ENCODE results near the gene WDR7. TPM values are rescaled to one million over a fixed set of nuclear protein-coding genes. Genes with fewer than 3 reads are reported as not detected.

WDR7 gene
- total RNA-seq, 2 experiments from 2014 or later, result 41.5 to 44.3 TPM

DNA sequence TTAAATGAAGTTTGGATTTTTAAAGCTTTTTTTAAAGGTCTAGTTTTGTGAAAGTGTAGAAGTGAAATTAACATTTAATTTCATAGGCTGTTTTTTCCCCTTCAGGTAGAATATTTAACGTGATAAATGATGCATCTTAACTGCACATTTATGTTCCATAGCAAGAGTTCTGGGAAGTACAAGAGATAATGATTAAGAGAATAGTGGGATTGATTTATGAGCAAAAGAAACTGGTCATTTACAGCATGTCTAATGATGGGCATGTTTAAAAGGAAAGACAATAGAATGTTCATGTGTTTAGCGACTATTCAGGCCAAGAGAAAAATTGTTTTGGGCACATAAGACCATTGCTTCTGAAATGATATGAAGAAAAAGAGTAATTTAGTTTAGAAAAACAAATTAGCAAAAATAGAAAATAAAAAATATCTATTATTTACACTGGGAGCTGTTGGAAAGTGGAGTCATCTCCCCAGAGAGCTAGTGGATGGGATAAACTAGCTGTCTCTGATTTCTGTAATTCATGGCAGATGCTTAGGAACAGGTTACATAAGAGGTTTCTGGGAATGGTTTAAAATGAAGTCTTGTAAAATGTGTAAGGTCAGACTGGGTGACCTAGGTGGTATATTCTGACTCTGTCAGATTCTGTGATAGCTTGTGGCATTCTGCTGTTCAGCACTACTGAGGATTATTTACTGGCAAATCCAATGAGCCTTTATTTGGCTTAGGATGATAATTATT is 60.7 kb downstream of the WDR7 start:
- peaks cover 14% of the 10 kb centered on the region for H3K4me1 Mint-ChIP-seq
- ChIA-PET CTCF (interaction anchor here (1.0 to 1.1 kb wide), 2 partner anchors 21 to 32 kb away, joined by 3 to 4 read pairs; no protein-coding TSS in a partner anchor), POLR2A (no interaction called here)
- no peaks in the 10 kb centered on the region for H3K9me3 Mint-ChIP-seq
- H3K4me3 Mint-ChIP-seq, result no peak overlapping the region
- no peak for DNase-seq
- H3K36me3 Mint-ChIP-seq (ENCODE audit: low read depth), result peaks cover 9% of the 10 kb centered on the region
- no peaks in the 10 kb centered on the region for H3K27me3 Mint-ChIP-seq
- no peak overlapping the region for H3K27ac Mint-ChIP-seq

DNA sequence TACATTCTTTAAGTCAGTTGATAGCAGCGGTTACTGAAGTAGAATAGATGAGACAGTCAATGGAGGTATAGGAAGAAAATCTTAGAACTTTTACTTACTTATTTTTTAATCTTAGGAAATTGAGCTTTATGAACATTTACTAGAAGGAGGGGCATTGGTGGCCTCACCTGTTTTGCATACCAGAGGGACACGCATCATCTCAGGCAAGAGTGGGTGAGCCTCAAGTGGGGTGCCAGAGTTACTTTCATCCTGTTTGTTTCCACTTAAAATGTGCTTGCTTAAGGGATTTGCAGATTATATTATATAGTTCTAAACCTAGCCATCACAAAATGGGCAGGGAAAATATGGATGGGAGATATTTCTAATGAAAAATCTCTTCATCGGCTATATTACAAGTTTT is 61.6 kb downstream of the WDR7 start:
- Mint-ChIP-seq H3K27ac (no peak overlapping the region), H3K27me3 (no peaks in the 10 kb centered on the region), H3K4me3 (no peak overlapping the region), H3K36me3 (ENCODE audit: low read depth) (peaks cover 3% of the 10 kb centered on the region), H3K9me3 (no peaks in the 10 kb centered on the region), H3K4me1 (peaks cover 17% of the 10 kb centered on the region)
- ChIA-PET CTCF (no interaction called here), POLR2A (no interaction called here)
- DNase-seq, result no peak

DNA sequence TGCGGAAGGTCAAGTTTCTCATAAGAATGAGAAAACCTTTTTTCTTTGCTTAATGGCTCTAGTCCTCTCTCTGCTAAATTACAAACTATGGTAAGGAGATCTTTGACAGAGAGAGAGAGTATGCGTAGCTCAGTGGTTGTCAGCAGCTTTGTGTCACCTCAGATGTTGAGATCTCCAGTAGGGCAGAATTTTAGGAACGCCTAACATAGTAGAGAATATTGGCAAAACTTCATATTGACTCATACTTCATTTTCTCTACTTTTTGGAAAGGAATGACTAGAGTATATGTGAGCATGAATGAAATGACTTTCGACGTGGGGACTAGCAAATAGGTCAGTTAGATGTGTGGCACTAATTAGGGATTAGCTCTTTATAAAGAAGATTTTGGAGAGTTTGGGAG is 64.0 kb downstream of the WDR7 start:
- ChIA-PET POLR2A (no interaction called here), CTCF (no interaction called here)
- H3K36me3 Mint-ChIP-seq (ENCODE audit: low read depth), result peaks cover 7% of the 10 kb centered on the region
- no peak overlapping the region for H3K27ac Mint-ChIP-seq
- H3K4me3 Mint-ChIP-seq, result no peak overlapping the region
- no peaks in the 10 kb centered on the region for H3K9me3 Mint-ChIP-seq
- no peak for DNase-seq
- no peaks in the 10 kb centered on the region for H3K27me3 Mint-ChIP-seq
- peaks cover 13% of the 10 kb centered on the region for H3K4me1 Mint-ChIP-seq

DNA sequence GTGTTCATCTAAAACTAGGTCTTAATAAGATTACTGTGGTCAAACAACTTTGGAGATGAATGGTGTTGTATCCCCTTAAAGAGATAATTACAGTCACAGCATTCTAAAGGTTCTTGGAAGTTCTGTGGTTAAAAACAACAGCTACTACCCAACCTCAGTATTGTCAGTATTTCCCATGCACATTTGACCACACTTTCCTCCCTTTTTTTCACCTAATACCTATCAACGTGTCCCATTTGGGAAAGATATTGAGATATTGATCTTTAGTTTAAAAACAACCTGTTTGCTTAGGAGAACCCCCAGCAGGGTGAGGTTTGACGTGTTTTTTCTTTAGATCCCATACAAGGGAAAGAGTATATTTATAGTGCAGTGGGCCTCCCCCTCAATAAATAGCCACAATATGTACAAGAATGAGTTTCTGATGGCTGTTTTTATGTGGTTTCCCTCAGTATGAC is 65.6 kb downstream of the WDR7 start:
- POLR2A ChIA-PET, result no interaction called here
- CTCF ChIA-PET, result no interaction called here
- H3K4me3 Mint-ChIP-seq, result no peak overlapping the region
- no peak for DNase-seq
- peaks cover 8% of the 10 kb centered on the region for H3K36me3 Mint-ChIP-seq (ENCODE audit: low read depth)
- H3K9me3 Mint-ChIP-seq, result no peaks in the 10 kb centered on the region
- no peaks in the 10 kb centered on the region for H3K27me3 Mint-ChIP-seq
- no peak overlapping the region for H3K27ac Mint-ChIP-seq
- H3K4me1 Mint-ChIP-seq, result peaks cover 13% of the 10 kb centered on the region

DNA sequence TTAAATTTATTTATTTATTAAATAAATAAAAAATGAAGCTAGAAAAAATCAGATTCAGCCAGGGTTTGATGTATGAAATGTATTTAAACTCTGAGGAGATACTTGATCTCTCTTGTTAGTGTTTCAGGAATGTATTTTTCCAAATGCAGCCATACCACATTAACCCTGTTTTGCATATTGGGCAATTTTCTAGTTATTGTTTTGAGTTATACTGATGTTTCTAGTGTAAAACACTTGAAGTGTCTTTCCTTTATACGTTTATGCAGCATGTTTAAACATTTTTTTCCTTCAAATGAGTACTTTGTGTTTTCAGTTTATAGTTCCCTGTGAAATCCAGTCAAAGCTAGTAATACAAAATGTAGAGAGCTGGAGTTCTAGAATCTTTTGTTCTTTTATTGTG is 69.9 kb downstream of the WDR7 start:
- Mint-ChIP-seq H3K9me3 (peaks cover 2% of the 10 kb centered on the region), H3K27ac (no peak overlapping the region), H3K4me1 (peaks cover 11% of the 10 kb centered on the region), H3K4me3 (no peak overlapping the region), H3K27me3 (no peaks in the 10 kb centered on the region), H3K36me3 (ENCODE audit: low read depth) (peaks cover 29% of the 10 kb centered on the region)
- ChIA-PET POLR2A (no interaction called here), CTCF (no interaction called here)
- DNase-seq, result no peak

DNA sequence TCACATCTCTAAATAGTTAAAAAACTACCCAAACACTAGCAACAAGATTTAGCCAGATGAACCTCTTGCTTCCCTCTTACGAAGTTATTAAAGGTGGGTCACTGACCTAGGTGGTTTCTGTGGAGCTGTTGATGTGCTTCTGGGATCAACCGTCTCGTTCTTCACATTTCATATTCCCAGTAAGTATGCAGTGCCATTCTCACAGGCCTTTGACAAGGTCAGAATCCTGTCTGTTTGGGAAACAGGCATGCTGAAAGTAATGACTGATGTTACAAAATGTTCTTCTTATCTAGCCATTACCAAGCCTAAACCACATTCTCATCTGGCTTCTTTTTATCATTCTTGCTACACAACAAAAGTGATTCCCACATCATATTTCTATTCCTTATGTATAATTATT is 70.3 kb downstream of the WDR7 start:
- Mint-ChIP-seq H3K4me1 (peaks cover 9% of the 10 kb centered on the region), H3K36me3 (ENCODE audit: low read depth) (peaks cover 33% of the 10 kb centered on the region), H3K27me3 (no peaks in the 10 kb centered on the region), H3K27ac (no peak overlapping the region), H3K9me3 (peaks cover 2% of the 10 kb centered on the region), H3K4me3 (no peak overlapping the region)
- no peak for DNase-seq
- POLR2A ChIA-PET, result no interaction called here
- CTCF ChIA-PET, result no interaction called here

DNA sequence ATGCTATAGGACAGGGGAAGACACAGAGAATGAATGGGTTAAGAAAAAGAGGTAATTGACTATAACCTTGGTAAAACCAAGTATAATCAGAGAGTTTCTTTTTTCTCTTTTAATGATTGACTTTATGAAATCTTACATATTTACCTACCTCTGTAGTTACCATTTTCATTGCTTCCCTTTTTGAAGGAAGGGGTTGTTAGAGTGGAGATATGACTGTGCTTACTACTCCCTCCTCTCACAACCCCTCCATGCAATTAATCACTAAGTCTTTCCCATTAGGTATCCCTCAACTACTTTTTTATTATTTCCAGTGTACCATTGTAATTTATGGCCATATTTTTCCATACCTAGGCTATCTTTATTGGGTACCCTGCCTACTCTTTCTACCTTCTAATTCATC is 71.4 kb downstream of the WDR7 start:
- Mint-ChIP-seq H3K4me3 (no peak overlapping the region), H3K27ac (no peak overlapping the region), H3K9me3 (peaks cover 2% of the 10 kb centered on the region), H3K4me1 (no peaks in the 10 kb centered on the region), H3K36me3 (ENCODE audit: low read depth) (peaks cover 40% of the 10 kb centered on the region), H3K27me3 (no peaks in the 10 kb centered on the region)
- POLR2A ChIA-PET, result no interaction called here
- CTCF ChIA-PET, result no interaction called here
- DNase-seq, result no peak

DNA sequence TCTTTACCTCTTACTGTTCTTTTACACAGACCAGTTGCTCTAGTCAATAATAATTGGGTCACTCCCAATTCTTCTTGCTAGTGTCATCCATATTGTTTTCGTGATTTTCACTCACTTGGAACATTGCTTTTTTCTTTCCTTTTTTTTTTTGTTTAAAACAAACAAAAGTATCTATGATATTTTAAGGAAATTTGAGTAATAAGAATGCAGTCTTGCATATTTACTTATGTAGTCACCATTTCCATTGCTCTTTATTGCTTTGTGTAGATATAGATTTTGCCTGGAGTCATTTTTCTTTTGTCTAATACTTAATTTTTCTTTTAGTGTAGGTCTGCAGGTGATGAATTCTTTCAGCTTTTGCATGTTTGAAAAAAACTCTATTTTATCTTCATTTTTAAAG is 71.9 kb downstream of the WDR7 start:
- Mint-ChIP-seq H3K27ac (no peak overlapping the region), H3K27me3 (no peaks in the 10 kb centered on the region), H3K9me3 (peaks cover 2% of the 10 kb centered on the region), H3K4me3 (no peak overlapping the region), H3K4me1 (no peaks in the 10 kb centered on the region), H3K36me3 (ENCODE audit: low read depth) (peaks cover 44% of the 10 kb centered on the region)
- ChIA-PET CTCF (no interaction called here), POLR2A (no interaction called here)
- DNase-seq, result no peak

DNA sequence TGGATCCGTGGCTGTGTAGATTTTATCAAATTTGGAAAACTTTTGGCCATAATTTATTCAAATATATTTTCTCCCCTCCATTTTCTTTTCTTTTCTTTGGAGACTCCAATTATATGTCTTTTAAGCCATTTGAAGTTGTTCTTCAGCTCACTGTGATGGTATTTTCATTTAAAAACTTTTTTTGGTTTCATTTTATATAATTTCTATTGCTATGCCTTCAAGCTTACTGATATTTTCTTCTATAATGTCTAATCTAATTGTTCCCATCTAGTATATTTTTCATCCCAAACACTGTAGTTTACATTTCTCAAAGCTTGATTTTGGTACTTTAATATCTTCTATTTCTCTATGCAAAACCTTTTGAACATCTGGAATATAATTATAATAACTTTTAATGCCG is 72.5 kb downstream of the WDR7 start:
- no peak overlapping the region for H3K27ac Mint-ChIP-seq
- H3K36me3 Mint-ChIP-seq (ENCODE audit: low read depth), result peaks cover 47% of the 10 kb centered on the region
- H3K27me3 Mint-ChIP-seq, result no peaks in the 10 kb centered on the region
- H3K4me3 Mint-ChIP-seq, result no peak overlapping the region
- POLR2A ChIA-PET, result no interaction called here
- no peaks in the 10 kb centered on the region for H3K4me1 Mint-ChIP-seq
- CTCF ChIA-PET, result interaction anchor here (1.0 to 1.2 kb wide), 2 partner anchors 13 to 15 kb away, joined by 3 read pairs; no protein-coding TSS in a partner anchor
- H3K9me3 Mint-ChIP-seq, result peaks cover 2% of the 10 kb centered on the region
- DNase-seq, result no peak

DNA sequence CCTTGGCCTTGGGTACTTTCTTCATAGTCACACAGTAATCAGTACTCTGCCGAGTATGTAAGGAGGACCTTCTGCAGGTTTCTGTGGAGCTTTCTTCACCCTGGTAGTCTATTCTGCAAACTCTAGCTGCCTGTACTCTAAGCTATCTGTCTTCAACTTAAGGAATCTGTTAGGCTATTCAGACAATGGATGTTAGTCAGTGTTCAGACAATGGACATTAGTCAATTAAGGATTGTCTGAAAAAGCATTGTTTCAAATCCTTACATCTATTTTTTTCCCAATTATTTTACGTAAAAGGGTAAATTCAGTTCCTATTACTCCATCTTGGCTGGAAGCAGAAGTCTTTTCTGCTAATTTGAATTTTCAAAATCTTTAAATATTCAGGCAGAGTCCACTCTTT is 75.7 kb downstream of the WDR7 start:
- Mint-ChIP-seq H3K4me3 (no peak overlapping the region), H3K4me1 (no peaks in the 10 kb centered on the region), H3K9me3 (peaks cover 2% of the 10 kb centered on the region), H3K27ac (no peak overlapping the region), H3K36me3 (ENCODE audit: low read depth) (peaks cover 56% of the 10 kb centered on the region), H3K27me3 (no peaks in the 10 kb centered on the region)
- no peak for DNase-seq
- POLR2A ChIA-PET, result no interaction called here
- CTCF ChIA-PET, result interaction anchor here (1.1 kb wide), 1 partner anchor 11 kb away, joined by 3 read pairs; no protein-coding TSS in a partner anchor

DNA sequence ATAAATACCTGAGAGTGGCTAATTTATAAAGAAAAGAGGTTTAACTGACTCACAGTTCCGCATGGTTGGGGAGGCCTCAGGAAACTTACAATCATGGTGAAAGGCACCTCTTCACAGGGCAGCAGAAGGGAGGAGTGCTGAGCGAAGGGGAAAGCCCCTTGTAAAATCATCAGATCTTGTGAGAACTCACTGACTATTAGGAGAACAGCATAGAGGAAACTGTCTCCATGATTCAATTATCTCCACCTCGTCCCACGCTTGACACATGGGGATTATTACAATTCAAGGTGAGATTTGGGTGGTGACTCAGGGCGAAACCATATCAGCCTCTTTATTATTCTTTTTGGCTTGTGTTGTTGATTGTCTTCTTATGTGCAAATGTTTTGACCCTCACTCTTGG is 76.2 kb downstream of the WDR7 start:
- H3K36me3 Mint-ChIP-seq (ENCODE audit: low read depth), result peaks cover 58% of the 10 kb centered on the region
- DNase-seq, result no peak

DNA sequence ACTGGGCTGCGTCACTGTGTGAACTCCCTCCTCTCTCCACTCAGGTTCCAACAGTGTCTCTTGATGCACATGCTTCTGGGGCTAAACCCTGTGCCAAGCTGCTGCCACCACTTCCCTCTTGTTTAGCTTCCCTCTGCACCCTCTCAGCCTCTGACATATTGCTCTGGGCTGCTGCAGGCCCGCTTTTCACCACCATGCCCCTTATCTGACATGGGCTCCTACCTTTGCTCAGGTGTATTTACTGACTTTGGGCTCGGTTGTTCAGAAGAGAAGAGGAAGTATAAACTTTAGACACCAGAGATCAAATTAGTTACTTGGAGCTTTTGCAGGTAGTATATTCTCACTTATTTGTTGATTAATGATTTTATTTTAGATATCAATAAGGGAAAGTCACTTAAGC is 77.6 kb downstream of the WDR7 start:
- Mint-ChIP-seq H3K4me3 (no peak overlapping the region), H3K27me3 (no peaks in the 10 kb centered on the region), H3K27ac (no peak overlapping the region), H3K36me3 (ENCODE audit: low read depth) (peaks cover 50% of the 10 kb centered on the region), H3K4me1 (no peaks in the 10 kb centered on the region), H3K9me3 (peaks cover 2% of the 10 kb centered on the region)
- DNase-seq, result no peak
- ChIA-PET CTCF (no interaction called here), POLR2A (no interaction called here)

More for the DNA sequence above, 76.2 kb downstream of the WDR7 start:
- POLR2A ChIA-PET, result no interaction called here
- CTCF ChIA-PET, result no interaction called here
- H3K27ac Mint-ChIP-seq, result no peak overlapping the region
- H3K4me1 Mint-ChIP-seq, result no peaks in the 10 kb centered on the region
- no peak overlapping the region for H3K4me3 Mint-ChIP-seq
- H3K9me3 Mint-ChIP-seq, result peaks cover 2% of the 10 kb centered on the region
- no peaks in the 10 kb centered on the region for H3K27me3 Mint-ChIP-seq

DNA sequence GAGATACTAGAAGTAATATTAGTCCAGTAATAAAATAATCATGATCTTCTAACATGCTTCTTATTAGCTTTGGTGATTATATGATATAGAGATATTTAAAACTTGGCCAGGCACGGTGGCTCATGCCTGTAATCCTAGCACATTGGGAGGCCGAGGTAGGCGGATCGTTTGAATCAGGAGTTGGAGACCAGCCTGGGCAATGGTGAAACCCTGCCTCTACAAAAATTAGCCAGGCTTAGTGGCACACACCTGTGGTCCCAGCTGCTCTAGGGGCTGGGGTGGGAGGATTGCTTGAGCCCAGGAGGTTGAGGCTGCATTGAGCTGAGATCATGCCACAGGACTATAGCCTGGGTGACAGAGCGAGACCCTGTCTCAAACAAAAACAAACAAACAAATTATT is 87.0 kb downstream of the WDR7 start:
- H3K27me3 Mint-ChIP-seq, result no peaks in the 10 kb centered on the region
- H3K4me3 Mint-ChIP-seq, result no peak overlapping the region
- POLR2A ChIA-PET, result no interaction called here
- DNase-seq, result no peak
- H3K36me3 Mint-ChIP-seq (ENCODE audit: low read depth), result peaks cover 22% of the 10 kb centered on the region
- peaks cover 2% of the 10 kb centered on the region for H3K4me1 Mint-ChIP-seq
- H3K27ac Mint-ChIP-seq, result no peak overlapping the region
- H3K9me3 Mint-ChIP-seq, result no peaks in the 10 kb centered on the region
- CTCF ChIA-PET, result no interaction called here

DNA sequence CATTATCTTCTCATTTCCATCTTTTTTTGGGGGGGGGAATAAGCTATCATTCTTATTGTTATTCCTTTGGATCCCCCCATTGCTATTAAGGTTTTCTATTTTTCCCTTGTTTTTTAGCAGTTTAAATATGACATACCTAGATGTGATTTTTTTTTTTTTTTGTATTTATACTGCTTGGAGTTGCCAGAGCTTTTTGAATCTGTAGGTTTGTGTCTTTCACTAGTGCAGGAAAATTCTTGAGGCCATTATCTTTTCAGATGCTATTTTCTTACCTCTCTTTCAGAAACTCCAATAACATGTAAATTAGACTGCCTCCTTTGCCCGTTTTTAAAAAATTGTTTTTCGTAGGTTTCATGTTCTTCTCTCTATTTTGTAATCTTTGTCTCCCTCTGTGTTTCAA is 88.6 kb downstream of the WDR7 start:
- Mint-ChIP-seq H3K9me3 (no peaks in the 10 kb centered on the region), H3K4me1 (peaks cover 2% of the 10 kb centered on the region), H3K36me3 (ENCODE audit: low read depth) (peaks cover 19% of the 10 kb centered on the region), H3K27ac (no peak overlapping the region), H3K27me3 (no peaks in the 10 kb centered on the region), H3K4me3 (no peak overlapping the region)
- ChIA-PET CTCF (no interaction called here), POLR2A (no interaction called here)
- DNase-seq, result no peak
